CD4-positive, alpha-beta T cell treated with Interferon alpha-2 for 1 hour (primary cell): ENCODE measurements around the gene SEPTIN3.

Source experiments
- DNase-seq, 2 donors: peaks; one replicate each; pipeline ENCODE4 v3.0.0-alpha.2; 2020 to 2022

The SEPTIN3 gene

GRCh38 chr22:41976961-41977566 is 7.8 kb downstream of the SEPTIN3 start:
- DNase-seq = peak in 1 of 2 donors; percentile 10

- no peak for DNase-seq
Observed at GRCh38 chr22:41978732-41979131, 9.5 kb downstream of the SEPTIN3 start.

- DNase-seq = no peak
Observed at GRCh38 chr22:41979423-41980250, 10.4 kb downstream of the SEPTIN3 start.

DNA sequence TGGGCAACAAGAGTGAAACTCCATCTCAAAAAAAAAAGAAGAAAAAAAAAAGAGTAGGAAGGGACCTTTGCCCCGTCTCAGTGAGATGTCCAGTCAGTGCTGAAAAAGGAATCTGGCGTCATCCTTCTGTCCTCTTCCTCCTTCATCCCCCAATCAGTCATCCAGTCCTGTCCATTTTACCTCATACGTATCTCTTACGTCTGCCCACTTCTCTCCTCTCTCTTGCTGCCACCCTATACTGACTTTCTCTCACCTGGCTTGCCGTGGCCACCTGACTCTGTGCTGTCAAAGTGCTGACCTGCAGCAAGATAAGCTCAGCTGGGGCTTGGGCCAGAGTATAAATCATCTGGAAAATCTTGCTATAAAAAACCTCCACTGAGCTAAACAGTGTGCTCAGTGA is 13.6 kb downstream of the SEPTIN3 start:
- no peak for DNase-seq

- no peak for DNase-seq
Observed at GRCh38 chr22:41983513-41984405, 14.5 kb downstream of the SEPTIN3 start.

DNA sequence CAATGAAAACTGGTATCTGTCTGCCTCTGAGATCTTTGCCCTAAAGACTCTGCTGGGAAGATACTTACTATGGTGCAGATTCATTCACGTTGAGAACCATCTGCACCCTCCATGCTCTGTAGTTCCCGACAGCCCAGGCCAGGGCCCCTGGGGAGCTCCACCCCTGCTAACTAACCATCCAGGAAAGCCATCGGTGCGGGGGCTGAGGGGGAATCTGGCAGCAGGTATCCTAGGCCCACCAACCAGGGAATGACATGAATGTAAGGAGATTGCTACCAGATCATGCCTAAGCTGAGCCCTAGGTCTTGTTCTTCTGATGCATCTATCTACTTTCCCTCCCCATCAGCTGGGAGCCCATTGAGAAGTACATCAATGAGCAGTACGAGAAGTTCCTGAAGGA is 18.0 kb downstream of the SEPTIN3 start:
- no peak for DNase-seq

- no peak for DNase-seq
Observed at GRCh38 chr22:41989246-41989645, 20.0 kb downstream of the SEPTIN3 start.

GRCh38 chr22:41991111-41991510 is 21.9 kb downstream of the SEPTIN3 start:
- DNase-seq = no peak

GRCh38 chr22:41992496-41992895 is 23.3 kb downstream of the SEPTIN3 start:
- DNase-seq = no peak

DNA sequence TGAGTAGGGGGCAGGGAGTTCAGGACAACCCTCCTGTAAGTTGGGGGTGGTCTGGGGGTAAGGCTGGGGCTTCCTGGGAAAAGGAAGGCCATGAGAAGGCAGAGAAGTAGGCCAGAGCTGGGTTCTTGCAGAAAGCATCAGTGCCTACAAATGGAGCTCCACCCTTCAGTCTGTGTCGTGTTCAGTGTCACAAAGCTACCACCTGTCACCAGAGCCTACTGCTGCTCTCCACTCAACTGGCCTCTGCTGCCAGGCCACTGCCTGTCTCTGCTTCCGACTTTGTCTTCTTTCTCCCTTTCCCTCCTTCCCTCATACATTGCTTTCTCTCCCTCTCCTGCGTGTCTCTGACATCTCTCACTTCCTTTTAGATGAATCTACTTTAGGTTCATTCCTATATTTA is 26.0 kb downstream of the SEPTIN3 start:
- no peak for DNase-seq

DNA sequence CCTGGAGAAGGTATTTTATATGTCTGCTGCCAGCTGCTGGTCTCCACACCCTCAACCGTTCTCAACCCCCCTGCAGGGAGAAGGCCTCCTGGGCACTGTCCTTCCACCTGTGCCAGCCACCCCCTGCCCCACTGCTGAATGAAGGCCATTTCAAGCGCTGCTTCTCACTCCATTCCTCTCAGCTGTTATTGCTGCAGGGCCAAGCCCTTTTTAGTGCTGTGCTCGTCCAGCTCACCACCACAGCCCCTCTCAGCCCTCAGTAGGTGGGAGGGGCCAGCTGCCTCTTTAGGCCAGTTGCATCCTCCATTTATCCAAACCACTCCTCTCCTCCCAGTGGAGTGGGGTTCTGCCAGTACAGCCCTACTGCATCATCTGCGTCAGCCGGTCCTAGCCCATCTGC is 27.6 kb downstream of the SEPTIN3 start:
- DNase-seq = no peak

DNA sequence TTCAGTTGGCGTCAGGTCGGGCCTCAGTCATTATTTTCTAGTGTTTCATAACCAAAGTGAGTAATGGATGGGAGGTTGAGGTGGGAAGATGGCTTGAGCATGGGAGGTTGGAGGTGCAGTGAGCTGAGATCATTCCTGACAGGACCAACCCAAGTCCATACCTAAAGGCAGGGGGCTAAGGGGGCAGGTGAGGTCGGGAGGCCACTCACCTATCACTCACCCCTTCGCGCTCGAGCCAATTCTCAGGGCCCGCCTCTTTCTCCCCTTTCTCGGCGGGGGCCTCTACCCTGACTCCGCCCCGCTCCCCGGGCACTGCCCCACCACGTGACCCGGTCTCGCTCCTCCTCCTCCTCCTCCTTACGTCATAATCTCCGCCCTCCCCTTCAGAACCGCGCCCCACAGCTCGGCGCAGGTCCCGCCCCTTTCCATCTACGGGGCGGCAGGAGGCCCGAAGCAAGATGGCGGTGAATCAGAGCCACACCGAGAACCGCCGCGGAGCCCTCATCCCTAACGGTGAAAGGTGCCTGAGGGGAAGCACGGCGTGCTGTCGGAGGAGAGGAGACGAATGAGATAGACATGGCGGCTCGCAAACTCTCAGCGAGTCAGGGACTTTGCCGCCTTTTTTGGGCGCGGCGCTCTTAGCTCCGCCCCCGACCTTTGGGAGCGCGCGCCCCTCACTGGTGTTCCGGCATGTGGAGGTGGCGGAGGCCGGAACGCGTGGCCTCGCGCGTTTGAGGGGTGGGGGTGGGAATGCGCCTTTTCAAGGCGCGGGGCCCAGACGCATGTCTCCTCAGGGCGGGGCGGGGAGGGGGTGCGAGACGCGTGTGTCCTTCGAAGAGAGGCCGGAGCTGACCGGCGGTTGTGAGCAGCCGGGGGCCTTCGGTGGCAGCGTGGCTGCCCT is 29.4 kb downstream of the SEPTIN3 start, which contains the start of gene WBP2NL:
Gene WBP2NL (plus strand): TSS at position 428 of the 901 bp plus-strand sequence. CDS start 31 bp downstream, at position 459.
- DNase-seq = peak; percentile 94

- DNase-seq = no peak
Observed at GRCh38 chr22:42000466-42000865, 31.2 kb downstream of the SEPTIN3 start.

- no peak for DNase-seq
Observed at GRCh38 chr22:42001121-42001520, 31.9 kb downstream of the SEPTIN3 start.

DNA sequence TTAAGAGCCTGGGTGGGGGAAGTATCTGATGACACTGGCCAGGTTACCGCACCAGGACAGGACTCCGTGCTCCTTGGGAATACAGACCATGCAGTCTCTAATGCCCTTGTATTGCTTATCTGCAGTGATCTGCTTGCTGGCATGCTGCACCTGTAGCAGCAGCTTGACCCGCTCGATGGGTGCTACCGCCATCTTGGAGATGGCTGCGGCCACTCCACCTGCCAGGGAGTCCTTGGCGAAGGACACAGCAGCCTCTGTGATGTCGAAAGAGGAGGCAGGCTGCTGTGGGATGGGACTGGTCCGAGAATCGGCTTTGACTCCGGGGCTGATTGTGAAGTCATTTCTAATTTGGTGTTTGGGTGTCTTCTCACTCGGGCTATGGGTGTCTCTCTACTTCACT is 32.5 kb downstream of the SEPTIN3 start:
- DNase-seq = no peak

GRCh38 chr22:42007922-42008321 is 38.7 kb downstream of the SEPTIN3 start:
- DNase-seq = no peak

DNA sequence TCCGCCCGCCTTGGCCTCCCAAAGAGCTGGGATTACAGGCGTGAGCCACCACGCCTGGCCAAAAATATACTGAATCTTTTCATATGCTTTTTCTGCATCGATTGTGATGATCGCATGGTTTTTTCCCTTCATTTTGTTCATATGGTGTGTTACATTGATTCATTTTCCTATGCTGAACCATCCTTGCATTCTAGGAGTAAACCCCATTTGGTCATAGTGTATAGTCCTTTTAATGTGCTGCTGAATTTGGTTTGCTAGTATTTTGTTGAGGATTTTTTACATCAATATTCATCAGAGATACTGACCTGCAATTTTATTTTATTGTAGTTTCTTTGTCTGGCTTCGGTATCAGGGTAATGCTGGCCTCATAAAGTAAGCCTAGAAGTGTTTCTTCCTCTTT is 41.5 kb downstream of the SEPTIN3 start:
- DNase-seq = no peak

GRCh38 chr22:42013385-42013784 is 44.1 kb downstream of the SEPTIN3 start:
- DNase-seq = no peak

DNA sequence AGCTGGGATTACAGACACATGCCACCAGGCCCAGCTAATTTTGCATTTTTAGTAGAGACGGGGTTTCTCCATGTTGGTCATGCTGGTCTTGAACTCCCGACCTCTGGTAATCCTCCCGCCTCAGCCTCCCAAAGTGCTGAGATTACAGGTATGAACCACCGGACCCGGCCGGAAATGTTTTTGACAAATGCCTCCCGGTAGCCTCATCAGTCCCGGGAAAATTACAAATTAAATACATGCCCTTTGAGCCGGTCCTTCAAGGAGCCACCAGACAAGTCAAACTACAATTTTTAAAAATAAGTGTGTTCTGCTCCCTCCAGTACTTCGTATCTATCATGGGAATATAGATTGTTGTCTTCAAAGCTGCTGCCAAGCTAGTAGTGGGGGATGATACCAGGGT is 46.9 kb downstream of the SEPTIN3 start:
- DNase-seq = no peak

- no peak for DNase-seq
Observed at GRCh38 chr22:42018224-42018623, 49.0 kb downstream of the SEPTIN3 start.
